Cardiac muscle cell (in vitro differentiated cells and primary cell): ENCODE measurements around the gene AOPEP. TPM values are rescaled to one million over a fixed set of nuclear protein-coding genes. Genes with fewer than 3 reads are reported as not detected.
"Not testable (repeated sequence)": the region's sequence is repeated elsewhere in the genome, so short reads cannot be mapped to it uniquely, and the experiment has no call there.

ENCODE experiments used
- DNase-seq, 2 donors: peaks; one replicate each; pipeline versions ENCODE4 v3.0.0 to v3.0.0-alpha.2; 2010 to 2017; ENCODE audit warnings: low read depth in 1 of 2, low spot score in 1 of 2
- H3K27ac ChIP-seq: fragments of 200-600 bp; sonication (generic); 2 replicates; pipeline ENCODE4 v1.5.1; 2016
- H3K27me3 ChIP-seq: fragments of 200-600 bp; sonication (generic); 2 replicates; pipeline ENCODE4 v1.6.0; 2016; ENCODE audit warnings: control low read depth
- H3K36me3 ChIP-seq: fragments of 200-600 bp; sonication (generic); 2 replicates; pipeline ENCODE4 v1.5.1; 2016; ENCODE audit warnings: control low read depth
- H3K4me1 ChIP-seq: fragments of 200-600 bp; sonication (generic); 2 replicates; pipeline ENCODE4 v1.8.1; 2017; ENCODE audit warnings: low read depth, mild to moderate bottlenecking, mixed run types
- H3K4me3 ChIP-seq: fragments of 200-600 bp; sonication (generic); 2 replicates; pipeline ENCODE4 v1.5.1; 2016; ENCODE audit warnings: mild to moderate bottlenecking
- H3K9me3 ChIP-seq: fragments of 200-600 bp; sonication (generic); 2 replicates; pipeline ENCODE4 v1.5.1; 2017; ENCODE audit warnings: low read depth, mild to moderate bottlenecking, control low read depth
- polyA plus RNA-seq: library from polyadenylated mRNA; unstranded; fragments of >200 nt; fragmentation: Nextera tagmentation; extraction: Ambion mirVana; gene quantifications from 2 replicates; pipeline ENCODE4 v1.2.1, GENCODE V29; 2016
- total RNA-seq: library from RNA; depleted of rRNA; stranded (reverse); fragments of >200 nt; gene quantifications from 2 replicates; pipeline ENCODE4 v1.2.3, GENCODE V29; 2016
- TF ChIP-seq, protein P1 (sequence below): IDR thresholded peaks from 2 replicates; pipeline ENCODE4 v1.5.1; 2012; ENCODE audit warnings: low read depth, mild to moderate bottlenecking, low read length

AOPEP gene
- total and polyA plus RNA-seq, 2 experiments from 2014 or later = 46.8 to 88.7 TPM

DNA sequence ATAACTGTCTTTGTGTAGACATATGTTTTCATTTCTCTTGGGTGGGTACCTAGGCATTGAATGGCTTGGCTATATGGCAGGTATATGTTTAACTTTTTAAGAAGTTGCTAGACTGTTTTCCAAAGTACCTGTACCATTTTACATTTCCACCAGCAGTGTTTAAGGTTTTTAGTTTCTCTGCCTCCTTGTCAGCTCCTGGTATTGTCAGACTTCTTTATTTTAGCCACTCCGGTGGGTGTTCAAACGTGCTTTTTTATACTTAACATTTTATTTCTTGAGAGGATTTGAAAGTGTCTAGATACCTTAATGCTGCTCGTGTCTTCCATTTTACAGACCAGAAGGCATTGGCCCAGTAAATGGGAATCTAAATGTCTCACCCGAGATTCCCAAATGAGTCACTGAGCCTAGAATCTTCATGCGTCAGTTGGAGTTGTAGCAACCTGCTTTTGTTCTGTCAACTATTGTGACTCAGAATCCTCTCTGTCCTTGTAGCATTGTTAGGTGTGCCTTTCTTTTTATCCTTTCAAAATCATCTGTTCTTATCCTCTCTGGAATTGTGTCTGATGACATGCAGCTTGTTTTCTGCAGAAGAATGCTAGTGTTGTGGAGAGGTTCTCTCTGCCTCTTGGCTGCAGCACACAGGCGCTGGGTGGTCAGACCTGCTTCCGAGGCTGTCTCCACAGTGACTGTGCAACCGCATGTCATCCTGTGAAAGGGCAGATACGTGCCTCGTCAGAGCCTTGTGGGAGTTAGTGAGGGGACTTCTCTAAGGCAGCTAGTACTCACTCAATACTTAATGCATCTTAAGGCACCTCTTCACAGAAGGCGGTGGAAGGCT, 291.8 kb downstream of the AOPEP start:
- peak; percentile 55 to 80 for DNase-seq
- Histone ChIP-seq H3K27ac (peak overlapping the region; percentile 66), H3K9me3 (no peaks in the 10 kb centered on the region), H3K36me3 (peaks cover 29% of the 10 kb centered on the region), H3K4me1 (peaks cover 12% of the 10 kb centered on the region), H3K4me3 (no peak overlapping the region), H3K27me3 (no peaks in the 10 kb centered on the region)
- TF ChIP-seq, protein P1, sequence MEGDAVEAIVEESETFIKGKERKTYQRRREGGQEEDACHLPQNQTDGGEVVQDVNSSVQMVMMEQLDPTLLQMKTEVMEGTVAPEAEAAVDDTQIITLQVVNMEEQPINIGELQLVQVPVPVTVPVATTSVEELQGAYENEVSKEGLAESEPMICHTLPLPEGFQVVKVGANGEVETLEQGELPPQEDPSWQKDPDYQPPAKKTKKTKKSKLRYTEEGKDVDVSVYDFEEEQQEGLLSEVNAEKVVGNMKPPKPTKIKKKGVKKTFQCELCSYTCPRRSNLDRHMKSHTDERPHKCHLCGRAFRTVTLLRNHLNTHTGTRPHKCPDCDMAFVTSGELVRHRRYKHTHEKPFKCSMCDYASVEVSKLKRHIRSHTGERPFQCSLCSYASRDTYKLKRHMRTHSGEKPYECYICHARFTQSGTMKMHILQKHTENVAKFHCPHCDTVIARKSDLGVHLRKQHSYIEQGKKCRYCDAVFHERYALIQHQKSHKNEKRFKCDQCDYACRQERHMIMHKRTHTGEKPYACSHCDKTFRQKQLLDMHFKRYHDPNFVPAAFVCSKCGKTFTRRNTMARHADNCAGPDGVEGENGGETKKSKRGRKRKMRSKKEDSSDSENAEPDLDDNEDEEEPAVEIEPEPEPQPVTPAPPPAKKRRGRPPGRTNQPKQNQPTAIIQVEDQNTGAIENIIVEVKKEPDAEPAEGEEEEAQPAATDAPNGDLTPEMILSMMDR = no peak

DNA sequence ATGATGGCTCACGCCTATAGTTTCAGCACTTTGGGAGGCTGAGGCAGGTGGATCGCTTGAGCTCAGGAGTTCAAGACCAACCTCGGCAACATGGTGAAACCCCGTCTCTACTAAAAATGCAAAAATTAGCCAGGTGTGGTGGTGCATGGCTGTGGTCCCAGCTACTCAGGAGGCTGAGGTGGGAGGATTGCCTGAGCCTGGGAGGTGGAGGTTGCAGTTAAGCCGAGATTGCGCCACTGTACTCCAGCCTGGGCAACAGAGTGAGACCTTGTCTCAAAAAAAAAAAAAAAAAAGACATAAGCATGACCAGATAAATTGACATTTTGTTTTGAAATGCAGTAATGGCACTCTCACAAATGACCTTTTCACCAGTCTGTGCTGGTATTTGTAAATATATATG, 294.1 kb downstream of the AOPEP start:
- H3K27ac ChIP-seq, H3K27me3 ChIP-seq, DNase-seq, H3K4me3 ChIP-seq, H3K9me3 ChIP-seq: not testable (repeated sequence)
- peaks cover 23% of the 10 kb centered on the region for H3K4me1 ChIP-seq
- H3K36me3 ChIP-seq = peaks cover 25% of the 10 kb centered on the region

DNA sequence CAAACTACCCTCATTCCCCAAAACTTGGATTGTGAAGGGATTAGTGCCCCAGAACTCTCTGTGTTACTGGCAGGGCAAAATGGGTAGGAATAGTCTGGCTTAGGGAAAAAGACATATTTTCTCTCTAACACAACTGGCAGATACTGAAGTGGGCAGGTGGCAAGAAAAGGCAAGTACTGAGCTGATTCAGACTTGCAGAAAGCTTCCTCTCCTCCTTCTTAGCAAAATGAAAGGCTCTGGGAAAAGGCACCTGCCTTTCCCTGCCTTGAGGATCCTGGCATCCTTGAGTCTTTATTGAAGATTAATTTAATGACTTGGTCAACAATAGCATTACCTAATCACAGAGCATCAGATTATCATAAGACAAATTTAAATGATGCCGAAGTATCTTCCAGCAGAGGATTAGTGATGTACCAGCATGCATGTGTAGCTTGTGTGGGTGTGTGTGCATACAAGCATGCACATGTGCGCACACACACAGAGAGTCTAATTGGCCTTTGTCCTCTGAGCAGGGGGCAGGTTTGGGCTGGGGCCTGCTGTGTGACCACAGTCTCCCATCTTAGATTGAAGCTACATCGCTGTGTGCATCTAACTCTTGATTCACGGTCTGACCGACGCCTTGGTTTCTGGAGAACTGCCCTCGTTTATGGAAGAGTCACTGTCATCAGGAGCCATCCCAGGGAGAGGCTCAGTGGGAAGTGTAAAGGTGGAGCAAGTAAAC, 294.8 kb downstream of the AOPEP start:
- Histone ChIP-seq H3K36me3 (peaks cover 24% of the 10 kb centered on the region), H3K27ac (no peak overlapping the region), H3K9me3 (no peaks in the 10 kb centered on the region), H3K4me1 (peaks cover 23% of the 10 kb centered on the region), H3K4me3 (no peak overlapping the region), H3K27me3 (no peaks in the 10 kb centered on the region)
- no peak for DNase-seq
- TF ChIP-seq, protein P1 = no peak

DNA sequence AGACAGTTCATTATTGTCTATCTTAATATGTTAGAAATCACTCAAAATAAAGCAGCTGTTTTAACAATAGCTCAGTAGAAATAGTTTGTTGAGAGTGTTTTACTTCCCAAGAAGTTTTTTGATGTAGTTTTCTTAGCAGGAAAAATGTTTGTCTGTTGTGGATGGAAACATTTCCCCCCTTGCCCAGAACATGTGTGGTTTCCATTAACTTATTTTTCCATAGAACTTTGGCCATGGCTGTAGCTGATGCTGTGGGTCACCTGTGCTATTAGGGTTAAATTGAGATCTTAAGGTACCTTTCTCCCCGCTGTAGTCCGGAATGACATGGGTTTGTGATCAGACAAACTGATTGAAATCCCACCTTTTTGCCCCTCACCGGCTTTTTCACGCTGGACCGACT, 296.2 kb downstream of the AOPEP start:
- TF ChIP-seq, protein P1 = no peak
- H3K27me3 ChIP-seq = no peaks in the 10 kb centered on the region
- no peak for DNase-seq
- no peak overlapping the region for H3K4me3 ChIP-seq
- peaks cover 23% of the 10 kb centered on the region for H3K4me1 ChIP-seq
- H3K9me3 ChIP-seq = no peaks in the 10 kb centered on the region
- peaks cover 15% of the 10 kb centered on the region for H3K36me3 ChIP-seq
- H3K27ac ChIP-seq = no peak overlapping the region

DNA sequence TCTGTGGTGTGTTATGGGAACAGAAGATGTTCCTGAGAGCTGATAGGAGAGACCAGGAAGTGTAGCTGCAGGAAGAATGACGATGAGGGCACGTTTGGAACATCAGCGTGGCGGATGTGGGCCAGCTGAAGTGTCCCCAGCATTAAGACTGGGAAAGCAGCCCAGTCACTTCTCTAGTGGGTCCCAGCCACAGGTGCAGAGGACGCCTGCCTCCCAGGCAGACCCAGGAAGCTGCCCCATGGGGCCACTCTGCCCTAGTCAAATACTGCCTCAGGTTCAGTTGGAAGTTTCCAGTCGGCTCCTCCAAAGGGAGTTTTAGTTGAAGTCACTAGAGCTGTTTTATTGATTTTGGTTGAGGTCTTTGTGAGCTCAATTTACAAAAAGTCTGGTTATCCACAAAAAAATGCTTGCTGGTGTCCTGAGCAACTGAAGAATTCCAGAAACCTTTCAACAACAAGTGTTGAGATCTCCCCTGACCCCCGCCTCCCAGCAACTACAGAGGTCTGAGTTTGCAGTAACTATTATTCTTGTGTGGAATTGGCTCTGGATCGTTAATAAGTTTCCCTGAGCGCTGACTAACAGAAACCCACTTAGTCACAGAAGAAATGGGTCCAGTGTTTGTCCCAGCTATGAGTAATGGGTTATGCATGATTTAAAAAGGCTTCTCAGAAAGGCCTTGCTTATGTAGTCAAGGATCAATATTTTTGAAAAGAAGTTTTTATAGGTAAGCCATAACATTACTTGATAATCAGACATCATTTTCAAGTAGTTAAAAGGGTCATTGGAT, 296.9 kb downstream of the AOPEP start:
- Histone ChIP-seq H3K4me3 (no peak overlapping the region), H3K27ac (no peak overlapping the region), H3K9me3 (no peaks in the 10 kb centered on the region), H3K27me3 (no peaks in the 10 kb centered on the region), H3K36me3 (peaks cover 15% of the 10 kb centered on the region), H3K4me1 (peaks cover 23% of the 10 kb centered on the region)
- DNase-seq = peak in 1 of 2 donors; percentile 71
- TF ChIP-seq, protein P1 = no peak
